GM15510 (cell line): ENCODE measurements around the gene ERCC1.
A peak's percentile ranks its signal among the peaks of the same experiment; 100 is the strongest.

ENCODE experiments used
- POLR2A ChIP-seq: IDR thresholded peaks from 3 replicates; pipeline ENCODE4 v1.6.1; 2011; ENCODE audit warnings: borderline replicate concordance; ENCODE audit not compliant: insufficient read length; ENCODE audit errors: extremely low read depth

ERCC1 gene

GRCh38 chr19:45444318-45445041, 20.8 kb upstream of the ERCC1 start:
- TF ChIP-seq POLR2A, result peak; percentile 57

- TF ChIP-seq POLR2A, result peak; percentile 31
Measured at GRCh38 chr19:45443462-45444317, 20.0 kb upstream of the ERCC1 start.

DNA sequence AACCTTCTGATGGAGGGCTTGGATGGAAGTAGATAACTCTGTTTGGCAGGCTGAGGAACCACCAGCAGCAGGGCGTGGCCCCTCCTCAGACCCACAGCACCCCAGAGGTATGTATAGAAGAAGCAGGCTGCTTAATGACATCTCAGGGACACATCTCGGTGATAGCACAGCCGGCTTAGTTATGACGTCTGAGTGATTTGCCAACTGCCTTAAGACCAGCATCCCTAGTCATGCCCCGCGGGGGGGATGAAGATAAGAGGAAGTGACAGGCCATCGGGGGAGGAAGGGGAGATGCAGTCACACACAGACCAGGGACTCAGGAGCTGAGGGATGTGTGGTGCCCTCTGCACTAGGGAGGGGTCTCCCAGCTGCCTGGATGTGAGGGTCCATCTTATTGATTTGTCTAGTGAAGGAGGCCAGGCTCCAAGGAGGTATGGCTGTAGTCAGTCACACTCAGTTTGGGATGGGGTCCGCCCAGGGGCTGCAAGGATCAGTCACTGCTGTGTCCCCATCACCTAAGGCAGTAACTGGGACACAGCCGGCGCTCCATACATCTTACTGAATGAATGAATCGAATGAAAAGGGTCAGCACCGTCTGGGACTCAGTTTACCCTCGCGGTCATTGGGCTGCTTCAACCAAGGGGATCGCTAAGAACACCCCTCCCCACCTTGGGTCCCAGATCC, 19.2 kb upstream of the ERCC1 start:
- no peak for TF ChIP-seq POLR2A

GRCh38 chr19:45442408-45442777, 18.7 kb upstream of the ERCC1 start:
- no peak for TF ChIP-seq POLR2A

DNA sequence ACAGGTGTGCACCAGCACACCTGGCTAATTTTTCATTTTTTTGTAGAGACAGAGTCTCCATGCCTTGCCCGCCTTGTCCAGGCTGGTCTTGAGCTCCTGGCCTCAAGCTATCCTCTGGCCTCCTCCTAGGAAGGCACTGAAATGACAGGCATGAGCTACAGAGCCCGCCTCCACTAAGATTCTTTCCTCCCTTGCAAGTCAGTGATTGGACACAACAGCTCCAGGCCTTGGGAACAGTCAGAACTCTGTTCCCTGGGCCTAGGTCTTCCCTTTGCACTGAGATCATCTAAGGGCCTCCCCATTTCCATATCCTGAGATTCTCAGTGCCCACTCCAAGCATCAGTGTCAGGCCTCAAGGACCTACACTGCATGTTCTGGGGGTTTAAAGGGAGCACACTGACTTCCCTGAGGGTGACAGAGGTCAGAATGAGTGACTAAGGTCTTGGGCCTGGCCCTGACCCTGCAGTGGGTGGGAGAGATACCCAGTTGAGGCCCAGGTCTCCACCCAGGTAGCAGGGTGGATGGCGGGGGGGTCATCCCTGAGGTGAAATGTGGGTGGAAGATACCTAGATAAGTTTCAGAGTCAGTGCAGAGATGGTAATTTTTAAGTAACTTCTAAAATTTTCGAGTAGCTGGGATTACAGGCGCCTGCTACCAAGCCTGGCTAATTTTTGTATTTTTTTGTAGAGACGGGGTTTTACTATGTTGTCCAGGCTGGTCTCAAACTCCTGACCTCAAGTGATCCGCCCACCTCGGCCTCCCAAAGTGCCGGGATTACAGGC, 17.3 kb upstream of the ERCC1 start:
- no peak for TF ChIP-seq POLR2A

DNA sequence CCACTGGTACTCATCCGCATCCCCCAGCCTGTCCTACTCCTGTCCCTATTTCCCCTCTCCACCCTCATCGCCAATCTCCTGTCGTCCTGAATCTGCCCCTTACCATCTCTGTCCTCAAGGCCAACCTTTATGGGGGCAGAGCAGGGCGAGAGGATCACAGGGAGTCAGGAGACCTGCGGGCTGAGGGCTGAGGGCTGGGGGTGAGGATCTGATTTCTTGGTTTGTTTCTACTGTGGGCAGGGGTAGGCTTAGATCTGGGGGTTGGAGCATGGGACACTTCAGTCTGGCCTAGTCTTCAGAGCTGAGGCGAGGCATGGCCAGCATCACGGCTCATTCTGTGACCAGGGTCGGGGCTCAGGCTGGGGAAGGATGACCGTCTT, 16.5 kb upstream of the ERCC1 start:
- no peak for TF ChIP-seq POLR2A

DNA sequence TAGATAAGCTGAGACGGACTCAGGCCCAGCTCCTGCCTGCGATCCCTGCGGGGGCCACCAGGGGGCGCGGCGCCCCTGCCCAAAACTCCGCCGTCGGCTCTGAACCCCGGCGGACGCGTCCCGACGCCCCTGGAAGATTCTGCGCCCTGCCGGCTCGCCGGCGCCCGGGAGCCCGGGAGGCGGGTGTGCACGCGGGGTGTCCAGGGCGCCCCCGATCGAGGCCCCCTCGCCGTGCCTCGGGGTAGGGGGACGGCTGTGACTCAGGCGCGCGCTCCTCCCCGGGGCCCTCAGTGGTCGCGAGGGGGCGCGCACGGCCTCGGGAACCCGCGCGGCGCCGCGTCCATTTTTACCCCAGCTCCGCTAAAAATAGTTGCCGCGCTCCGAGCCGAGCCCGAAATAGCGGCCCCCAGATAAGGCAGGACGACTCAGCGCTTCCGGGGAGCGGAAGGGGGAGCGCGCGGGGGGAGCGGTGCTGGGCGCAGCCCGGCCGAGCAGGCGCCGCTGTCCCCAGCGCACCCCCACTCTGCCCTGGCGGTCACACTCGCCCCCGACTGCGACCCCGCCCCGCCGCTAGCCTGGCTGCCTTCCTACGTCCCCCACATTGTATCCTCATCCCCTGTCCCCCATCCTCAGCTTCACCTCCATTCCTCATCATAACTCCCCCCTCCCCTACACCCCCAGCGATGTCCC, 16.0 kb upstream of the ERCC1 start:
- TF ChIP-seq POLR2A, result peak; percentile 57

GRCh38 chr19:45439190-45439568, 15.5 kb upstream of the ERCC1 start:
- TF ChIP-seq POLR2A, result no peak

GRCh38 chr19:45437328-45437727, 13.6 kb upstream of the ERCC1 start:
- no peak for TF ChIP-seq POLR2A

- TF ChIP-seq POLR2A, result no peak
Measured at GRCh38 chr19:45428384-45429231, 4.9 kb upstream of the ERCC1 start.

DNA sequence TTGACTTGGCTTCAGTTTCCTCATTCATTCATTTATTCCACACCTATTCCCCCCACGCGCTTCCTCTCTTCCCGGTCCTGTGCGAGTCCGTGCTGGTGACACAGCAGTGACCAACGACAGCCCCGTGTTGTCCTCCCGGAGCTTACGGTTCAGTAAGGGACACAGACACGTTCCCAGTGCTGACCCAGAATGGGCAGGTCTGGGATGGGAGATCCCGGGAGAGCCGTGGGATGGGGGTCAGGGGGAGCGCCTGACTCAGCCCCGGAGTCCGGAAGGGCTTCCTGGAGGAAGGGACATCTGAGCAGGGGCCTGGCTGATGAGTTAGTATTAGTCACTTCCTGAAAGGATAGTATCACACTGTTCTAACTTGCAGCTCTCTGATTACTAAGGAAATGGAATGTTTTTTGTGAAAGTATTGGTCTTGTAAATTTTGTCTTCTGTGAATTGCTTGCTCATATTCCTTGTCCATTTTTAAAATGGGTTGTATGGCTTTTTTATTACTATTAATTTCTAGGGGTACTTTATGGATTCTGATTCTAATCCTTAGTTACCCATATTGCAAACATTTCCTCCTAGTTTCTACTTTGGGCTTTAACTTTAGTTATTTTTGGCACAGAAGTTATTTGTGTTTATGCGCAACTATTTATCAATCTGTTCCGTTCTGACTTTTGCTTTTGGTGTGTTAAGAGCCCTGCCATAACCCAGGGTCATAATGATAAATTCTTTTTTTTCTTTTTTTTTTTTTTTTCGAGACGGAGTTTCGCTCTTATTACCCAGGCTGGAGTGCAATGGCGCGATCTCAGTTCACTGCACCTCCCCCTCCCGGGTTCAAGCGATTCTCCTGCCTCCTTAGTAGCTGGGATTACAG, 708 bp upstream of the ERCC1 start:
- no peak for TF ChIP-seq POLR2A

GRCh38 chr19:45423033-45423588, 606 bp downstream of the ERCC1 start:
- TF ChIP-seq POLR2A, result no peak
